Rectal smooth muscle tissue (tissue), 1 donor: ENCODE data around the gene PFDN2.

ENCODE experiments used
- H3K27ac ChIP-seq: one replicate; pipeline ENCODE4 v1.7.0; 2013; ENCODE audit warnings: low read depth, low read length, inconsistent platforms
- H3K27me3 ChIP-seq: one replicate; pipeline ENCODE4 v1.7.0; 2013; ENCODE audit warnings: low read length; ENCODE audit not compliant: control insufficient read depth, insufficient read depth
- H3K36me3 ChIP-seq: one replicate; pipeline ENCODE4 v1.7.0; 2013; ENCODE audit warnings: low read length; ENCODE audit not compliant: control insufficient read depth, insufficient read depth
- H3K4me1 ChIP-seq: one replicate; pipeline ENCODE4 v1.7.0; 2013; ENCODE audit warnings: low read length; ENCODE audit not compliant: control insufficient read depth, insufficient read depth
- H3K4me3 ChIP-seq: one replicate; pipeline ENCODE4 v1.7.0; 2013; ENCODE audit warnings: low read length
- H3K9ac ChIP-seq: one replicate; pipeline ENCODE4 v1.7.0; 2013; ENCODE audit warnings: low read length

The PFDN2 gene

DNA sequence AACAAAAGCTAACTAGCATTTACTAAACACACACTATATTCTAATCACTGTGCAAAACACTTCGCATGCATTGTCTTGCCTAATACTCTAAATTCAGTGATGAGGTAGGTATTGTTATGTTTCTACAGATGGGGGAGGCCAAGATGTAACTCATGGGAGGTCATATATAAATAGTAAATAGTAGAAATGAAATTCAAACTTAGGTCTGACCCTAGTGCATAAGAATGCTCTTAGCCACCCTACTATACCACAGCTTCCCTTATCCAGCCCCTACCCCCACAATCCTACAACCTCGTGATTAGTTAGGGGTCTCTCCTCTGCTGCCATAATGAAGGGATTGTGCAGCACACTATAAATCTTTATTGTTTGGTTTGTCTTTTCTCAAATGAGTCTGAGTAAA lies 3.3 kb downstream of the PFDN2 start:
- H3K36me3 ChIP-seq, result peaks cover 2% of the 10 kb centered on the region
- H3K4me1 ChIP-seq, result peaks cover 11% of the 10 kb centered on the region
- no peak overlapping the region for H3K4me3 ChIP-seq
- no peak overlapping the region for H3K27ac ChIP-seq
- H3K9ac ChIP-seq, result no peak overlapping the region
- no peaks in the 10 kb centered on the region for H3K27me3 ChIP-seq

DNA sequence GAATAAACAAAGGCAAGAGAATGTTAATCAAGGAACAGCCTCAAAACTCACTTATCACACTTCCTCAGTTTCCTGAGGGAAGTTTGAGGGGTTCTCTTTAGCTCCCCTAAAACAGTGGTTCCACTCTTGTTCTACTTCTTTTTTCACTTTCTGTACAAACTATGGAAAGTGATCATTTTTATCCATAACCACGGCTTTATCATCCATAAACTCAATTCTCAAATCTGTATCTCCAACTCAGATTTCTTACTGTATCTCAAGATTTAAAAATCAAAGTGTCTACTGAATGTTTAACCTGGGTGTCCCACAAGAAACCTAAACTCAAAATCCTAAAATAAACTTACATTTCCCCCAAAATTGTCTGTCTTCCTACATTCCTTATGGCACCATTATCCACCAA lies 3.9 kb downstream of the PFDN2 start:
- no peak overlapping the region for H3K9ac ChIP-seq
- H3K27ac ChIP-seq, result no peak overlapping the region
- H3K4me1 ChIP-seq, result peaks cover 5% of the 10 kb centered on the region
- H3K4me3 ChIP-seq, result no peak overlapping the region
- peaks cover 3% of the 10 kb centered on the region for H3K36me3 ChIP-seq
- no peaks in the 10 kb centered on the region for H3K27me3 ChIP-seq

DNA sequence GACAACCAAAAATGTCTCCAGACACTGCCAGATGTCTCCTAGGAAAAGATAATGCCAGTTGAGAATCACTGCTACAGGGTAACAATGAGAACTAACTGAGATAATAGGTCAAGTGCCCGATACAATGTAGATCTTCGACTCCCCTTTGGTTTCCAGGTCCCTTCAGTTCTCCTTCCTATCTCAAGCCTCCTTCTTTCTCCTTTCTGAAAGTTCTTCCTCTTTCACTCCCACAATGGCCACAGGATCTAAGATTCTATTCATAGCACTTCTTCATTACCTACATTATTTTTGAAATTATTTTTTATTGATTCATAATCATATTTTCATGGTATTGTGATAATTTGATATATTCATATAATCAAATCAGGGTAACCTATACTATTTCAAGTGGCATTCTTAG lies 6.3 kb downstream of the PFDN2 start:
- H3K27me3 ChIP-seq, result no peaks in the 10 kb centered on the region
- H3K4me1 ChIP-seq, result no peaks in the 10 kb centered on the region
- H3K36me3 ChIP-seq, result peaks cover 3% of the 10 kb centered on the region
- no peak overlapping the region for H3K4me3 ChIP-seq
- no peak overlapping the region for H3K9ac ChIP-seq
- no peak overlapping the region for H3K27ac ChIP-seq

DNA sequence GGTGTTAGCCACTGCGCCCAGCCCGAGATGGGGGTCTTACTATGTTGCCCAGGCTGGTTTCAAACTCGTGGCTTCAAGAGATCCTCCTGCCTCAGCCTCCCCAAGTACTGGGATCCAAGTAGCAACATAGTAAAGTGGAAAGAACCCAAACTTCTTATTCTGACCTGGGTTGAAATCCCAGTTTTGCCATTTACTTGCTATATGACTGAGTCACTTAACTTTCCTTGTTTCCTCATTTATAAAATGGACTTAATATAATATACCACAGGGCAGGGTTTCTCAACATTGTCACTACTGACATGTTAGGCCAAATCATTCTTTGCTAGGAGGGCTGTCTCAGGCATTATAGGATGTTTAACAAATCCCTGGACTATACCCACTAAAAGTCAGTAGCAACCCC lies 6.7 kb downstream of the PFDN2 start:
- Histone ChIP-seq H3K4me3 (no peak overlapping the region), H3K36me3 (peaks cover 3% of the 10 kb centered on the region), H3K27me3 (no peaks in the 10 kb centered on the region), H3K27ac (no peak overlapping the region), H3K9ac (no peak overlapping the region), H3K4me1 (no peaks in the 10 kb centered on the region)

DNA sequence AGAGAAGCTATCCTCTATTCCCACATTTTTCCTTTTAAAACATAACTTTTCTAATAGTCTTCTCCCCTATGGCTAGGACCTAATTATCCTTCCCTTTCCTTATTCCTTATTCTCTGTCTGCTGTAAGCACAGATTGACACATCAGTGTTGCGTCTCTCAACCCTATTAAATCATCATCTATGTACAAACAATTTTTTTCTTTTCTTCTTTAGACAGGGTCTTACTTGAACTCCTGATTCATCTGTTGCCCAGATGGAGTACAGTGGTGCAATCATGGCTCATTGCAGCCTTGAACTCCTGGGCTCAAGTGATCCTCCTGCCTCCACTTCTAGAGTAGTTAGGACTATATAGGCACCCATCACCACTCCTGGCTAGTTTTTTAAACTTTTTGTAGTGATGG lies 11.4 kb downstream of the PFDN2 start:
- no peaks in the 10 kb centered on the region for H3K4me1 ChIP-seq
- H3K9ac ChIP-seq, result no peak overlapping the region
- H3K4me3 ChIP-seq, result no peak overlapping the region
- H3K27ac ChIP-seq, result no peak overlapping the region
- no peaks in the 10 kb centered on the region for H3K27me3 ChIP-seq
- peaks cover 12% of the 10 kb centered on the region for H3K36me3 ChIP-seq

DNA sequence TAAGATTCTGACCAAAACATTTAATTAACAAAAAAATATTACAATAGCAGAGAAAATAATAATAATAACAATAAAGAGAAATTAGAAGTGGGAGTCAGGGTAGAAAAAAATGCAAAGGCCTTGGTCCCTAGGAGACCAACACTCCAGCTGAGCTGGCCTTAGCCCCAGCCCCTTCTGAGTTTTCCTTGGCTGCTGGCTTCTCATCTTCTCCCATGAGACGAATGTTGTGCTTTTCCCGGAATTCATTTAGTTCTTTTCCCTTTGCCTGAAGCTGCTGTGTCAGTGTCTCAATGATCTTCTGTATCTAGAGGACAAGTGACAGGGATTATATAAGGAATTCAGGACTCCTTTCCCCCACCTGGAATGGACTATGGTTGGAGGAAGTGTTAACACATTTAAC lies 17.3 kb downstream of the PFDN2 start:
- Histone ChIP-seq H3K4me3 (no peak overlapping the region), H3K36me3 (peaks cover 9% of the 10 kb centered on the region), H3K27me3 (no peaks in the 10 kb centered on the region), H3K4me1 (peaks cover 3% of the 10 kb centered on the region), H3K27ac (no peak overlapping the region), H3K9ac (no peak overlapping the region)

DNA sequence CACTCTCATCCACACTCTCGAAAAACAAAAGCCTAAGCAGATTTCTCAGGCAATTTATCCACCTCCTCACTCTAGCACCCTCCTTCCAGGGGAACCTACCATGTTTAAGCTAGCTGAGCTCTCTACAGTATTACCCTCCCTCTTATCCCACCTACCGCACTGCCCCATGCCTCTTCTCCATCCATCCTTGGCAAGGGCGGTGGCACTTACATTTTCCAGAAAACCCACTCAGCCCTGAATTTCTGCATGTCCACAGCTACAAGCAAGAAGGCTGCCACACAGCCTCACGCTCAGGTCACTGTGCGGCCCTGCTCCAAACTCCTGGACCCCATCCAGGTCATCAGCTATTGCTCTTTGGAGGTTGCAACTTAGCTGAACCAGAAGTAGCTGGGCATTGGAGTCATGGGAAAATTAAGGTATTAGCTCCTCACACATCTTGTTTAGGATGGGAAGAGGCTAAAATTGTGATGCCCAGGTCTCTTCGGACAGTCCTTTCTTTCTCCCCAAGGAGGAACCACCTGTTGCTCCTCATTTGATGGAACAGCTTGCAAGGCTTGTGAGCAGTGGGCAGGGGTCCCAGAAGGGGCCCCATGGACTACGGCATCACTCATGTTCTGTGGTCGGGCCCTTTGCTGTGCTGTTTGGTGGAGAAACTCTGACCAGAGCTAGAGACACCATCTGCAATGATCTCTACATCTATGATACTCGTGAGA lies 18.6 kb downstream of the PFDN2 start:
- Histone ChIP-seq H3K4me3 (peak overlapping the region; percentile 76), H3K27ac (peak overlapping the region; percentile 69), H3K9ac (no peak overlapping the region)

DNA sequence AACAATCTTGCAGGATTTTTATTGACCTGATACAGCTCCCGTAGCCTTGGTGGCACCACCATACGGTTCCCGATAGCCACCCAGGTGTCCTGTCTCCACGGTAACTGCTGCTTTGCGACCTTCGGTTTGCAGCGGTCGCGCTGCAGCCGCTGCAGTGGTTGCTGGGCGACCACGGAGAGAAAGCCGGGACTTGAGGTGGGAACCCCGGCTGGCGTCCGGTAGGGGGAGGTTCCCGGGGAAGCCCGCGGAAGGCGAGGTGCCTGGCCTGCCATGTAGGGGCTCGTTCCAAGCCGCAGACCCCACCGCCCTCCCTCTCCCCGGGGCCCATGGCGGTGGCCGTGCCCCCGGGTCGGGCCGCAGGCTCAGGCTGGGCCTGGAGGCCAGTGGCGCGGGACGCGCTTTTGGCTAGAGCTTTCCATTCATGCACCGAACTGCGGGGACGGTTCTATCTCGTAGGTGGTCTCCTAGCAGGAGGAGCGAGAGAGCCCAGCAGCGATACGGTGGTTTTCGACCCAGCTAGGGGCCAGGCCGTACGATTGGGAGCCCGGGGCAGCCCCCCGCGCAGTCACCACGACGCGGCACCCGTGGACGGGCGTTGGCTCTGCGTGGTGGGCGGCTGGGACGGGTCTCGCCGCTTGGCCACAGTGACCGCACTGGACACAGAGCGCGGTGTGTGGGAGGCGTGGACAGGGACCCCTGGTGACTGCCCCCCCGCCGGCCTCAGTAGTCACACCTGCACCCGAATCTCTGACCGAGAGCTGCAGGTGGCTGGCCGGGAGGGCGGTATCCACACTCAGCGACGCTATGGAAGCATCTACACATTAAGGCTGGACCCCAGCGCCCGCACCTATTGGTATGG lies 19.4 kb downstream of the PFDN2 start, which contains the start of gene KLHDC9:
Gene KLHDC9 (plus strand): TSS at position 152 of the 859 bp plus-strand sequence. CDS start 175 bp downstream, at position 327.
- Histone ChIP-seq H3K4me1 (peaks cover 3% of the 10 kb centered on the region), H3K27me3 (no peaks in the 10 kb centered on the region), H3K9ac (peak within 1 kb of the TSS; percentile 45), H3K27ac (peak within 1 kb of the TSS; percentile 69), H3K36me3 (peaks cover 9% of the 10 kb centered on the region), H3K4me3 (peak within 1 kb of the TSS; percentile 76)

More for the DNA sequence above, 18.6 kb downstream of the PFDN2 start:
- peaks cover 9% of the 10 kb centered on the region for H3K36me3 ChIP-seq
- H3K4me1 ChIP-seq, result peaks cover 3% of the 10 kb centered on the region
- H3K27me3 ChIP-seq, result no peaks in the 10 kb centered on the region

DNA sequence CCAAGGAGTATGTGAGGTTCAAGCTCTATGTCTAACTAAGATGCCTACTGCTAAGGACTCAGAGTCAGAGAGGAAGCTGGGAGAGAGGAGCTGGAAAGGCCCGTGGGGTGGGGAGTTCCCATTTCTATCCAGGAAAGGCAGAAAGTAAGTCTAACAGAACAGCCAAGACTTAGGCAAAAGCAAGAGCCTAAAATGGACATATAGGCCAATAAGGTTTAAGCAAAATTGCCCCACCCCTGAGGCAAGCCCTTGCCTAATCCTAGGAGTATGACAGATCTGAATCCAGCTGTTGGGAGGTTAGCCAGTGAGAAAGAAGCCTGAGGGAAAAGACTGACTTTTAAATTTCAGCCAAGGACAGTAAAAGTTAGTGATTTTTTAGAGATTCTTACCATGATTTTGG lies 21.3 kb downstream of the PFDN2 start:
- peaks cover 3% of the 10 kb centered on the region for H3K4me1 ChIP-seq
- H3K27ac ChIP-seq, result no peak overlapping the region
- no peaks in the 10 kb centered on the region for H3K27me3 ChIP-seq

DNA sequence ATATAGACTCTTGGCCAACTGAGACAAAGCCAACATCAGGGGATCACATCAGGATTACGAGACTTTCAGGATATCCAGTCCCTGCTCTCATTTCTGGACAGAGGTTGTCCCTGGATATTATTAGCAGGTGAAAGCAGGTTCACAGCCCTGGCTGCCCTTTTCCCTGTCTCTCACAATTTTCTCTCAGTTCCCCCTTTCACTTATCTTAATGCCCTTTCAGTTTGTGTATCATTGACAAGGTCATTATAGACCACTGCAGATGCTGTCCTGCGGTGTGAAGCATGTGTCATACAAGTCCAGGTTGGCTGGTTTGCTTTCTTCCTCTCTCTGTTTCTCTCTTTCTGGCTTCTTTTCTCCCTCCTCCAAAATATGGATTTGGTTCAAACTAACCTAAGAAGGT lies 21.8 kb downstream of the PFDN2 start:
- Histone ChIP-seq H3K4me1 (peaks cover 3% of the 10 kb centered on the region), H3K4me3 (no peak overlapping the region), H3K36me3 (no peaks in the 10 kb centered on the region), H3K27ac (no peak overlapping the region), H3K9ac (no peak overlapping the region), H3K27me3 (no peaks in the 10 kb centered on the region)

More for the DNA sequence above, 21.3 kb downstream of the PFDN2 start:
- H3K36me3 ChIP-seq, result peaks cover 1% of the 10 kb centered on the region
- H3K4me3 ChIP-seq, result no peak overlapping the region
- no peak overlapping the region for H3K9ac ChIP-seq

DNA sequence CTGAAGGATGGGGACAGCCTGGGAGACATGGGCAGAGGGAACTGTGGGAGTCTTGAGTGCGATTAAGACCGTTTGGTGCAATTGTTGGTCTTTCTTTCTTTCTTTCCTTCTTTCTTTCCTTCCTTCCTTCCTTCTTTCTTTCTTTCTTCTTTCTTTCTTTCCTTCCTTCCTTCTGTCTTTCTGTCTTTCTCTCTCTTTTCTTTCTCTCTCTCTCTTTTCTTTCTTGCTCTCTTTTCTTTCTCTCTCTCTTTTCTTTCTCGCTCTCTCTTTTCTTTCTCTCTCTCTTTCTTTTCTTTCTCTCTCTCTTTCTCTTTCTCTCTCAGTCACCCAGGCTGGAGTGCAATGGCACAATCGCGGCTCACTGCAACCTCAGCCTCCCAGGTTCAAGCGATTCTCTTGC lies 22.6 kb downstream of the PFDN2 start:
- no peaks in the 10 kb centered on the region for H3K36me3 ChIP-seq
- no peak overlapping the region for H3K4me3 ChIP-seq
- no peak overlapping the region for H3K9ac ChIP-seq
- peaks cover 3% of the 10 kb centered on the region for H3K4me1 ChIP-seq
- H3K27ac ChIP-seq, result no peak overlapping the region
- H3K27me3 ChIP-seq, result no peaks in the 10 kb centered on the region

DNA sequence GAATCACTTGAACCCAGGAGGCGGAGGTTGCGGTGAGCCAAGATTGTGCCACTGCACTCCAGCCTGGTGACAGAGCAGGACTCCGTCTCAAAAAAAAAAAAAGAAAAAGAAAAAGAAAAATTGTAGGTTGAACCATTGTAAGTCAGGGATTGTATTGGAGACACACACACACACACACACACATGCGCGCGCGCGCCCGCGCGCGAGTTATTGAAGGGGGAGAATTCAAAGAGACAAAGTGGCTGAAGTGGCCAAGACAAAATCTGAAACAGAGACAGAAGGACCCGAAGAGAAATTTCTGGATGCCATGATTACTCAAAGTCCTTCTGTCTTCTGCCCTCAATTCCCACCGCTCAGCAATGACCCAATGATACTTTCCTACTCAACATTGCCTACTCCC lies 23.4 kb downstream of the PFDN2 start:
- H3K27ac ChIP-seq, result no peak overlapping the region
- no peaks in the 10 kb centered on the region for H3K27me3 ChIP-seq
- peaks cover 3% of the 10 kb centered on the region for H3K4me1 ChIP-seq
- H3K4me3 ChIP-seq, result no peak overlapping the region
- no peaks in the 10 kb centered on the region for H3K36me3 ChIP-seq
- no peak overlapping the region for H3K9ac ChIP-seq
